Neural cell (in vitro differentiated cells): ENCODE results near the gene RAD51B. TPM values are rescaled to one million over a fixed set of nuclear protein-coding genes. Genes with fewer than 3 reads are reported as not detected.

Experiments
- H2AFZ ChIP-seq: fragments of 200-600, 300-800 bp; sonication (generic), shearing (Covaris generic); 2 replicates; pipeline ENCODE4 v1.6.0; 2014; ENCODE audit warnings: low read depth, mild to moderate bottlenecking, antibody characterized with exemption, low read length, moderate library complexity
- H3F3A ChIP-seq: fragments of 200-600 bp; shearing (Covaris generic); 2 replicates; pipeline ENCODE4 v1.6.1; 2016; ENCODE audit warnings: mild to moderate bottlenecking, moderate library complexity, mixed read lengths, antibody characterized with exemption, low read length; ENCODE audit not compliant: insufficient read depth, poor library complexity, severe bottlenecking
- H3K27ac ChIP-seq: fragments of 200-600, 300-800 bp; sonication (generic), shearing (Covaris generic); 2 replicates; pipeline ENCODE4 v1.5.1; 2014; ENCODE audit warnings: mild to moderate bottlenecking, low read length, moderate library complexity
- H3K27me3 ChIP-seq: fragments of 300-800, 200-600 bp; sonication (generic), shearing (Covaris generic); 2 replicates; pipeline ENCODE4 v1.6.0; 2014; ENCODE audit warnings: mild to moderate bottlenecking, low read depth, low read length, moderate library complexity; ENCODE audit not compliant: insufficient read depth
- H3K36me3 ChIP-seq: fragments of 300-800, 200-600 bp; sonication (generic), shearing (Covaris generic); 2 replicates; pipeline ENCODE4 v1.5.1; 2014; ENCODE audit warnings: mild to moderate bottlenecking, antibody characterized with exemption, low read length, moderate library complexity; ENCODE audit not compliant: insufficient read depth
- H3K4me2 ChIP-seq: fragments of 300-800, 200-600 bp; sonication (generic), shearing (Covaris generic); 2 replicates; pipeline ENCODE4 v1.6.0; 2014; ENCODE audit warnings: mild to moderate bottlenecking, low read length
- H3K4me3 ChIP-seq: fragments of 300-800, 200-600 bp; sonication (generic), shearing (Covaris generic); 2 replicates; pipeline ENCODE4 v1.5.1; 2014; ENCODE audit warnings: mild to moderate bottlenecking, low read length, moderate library complexity
- H3K79me2 ChIP-seq: fragments of 200-600 bp; shearing (Covaris generic); replicated peaks from 2 replicates; pipeline ENCODE4 v1.6.0; 2014; ENCODE audit warnings: mild to moderate bottlenecking, low read length, moderate library complexity; ENCODE audit not compliant: insufficient read depth
- H3K9ac ChIP-seq: fragments of 300-800, 200-600 bp; sonication (generic), shearing (Covaris generic); 2 replicates; pipeline ENCODE4 v1.6.1; 2016; ENCODE audit warnings: mild to moderate bottlenecking, low read length, mixed read lengths
- H3K9me2 ChIP-seq: fragments of 200-600 bp; shearing (Covaris generic); 2 replicates; pipeline ENCODE4 v1.6.1; 2016; ENCODE audit warnings: mild to moderate bottlenecking, low read length, mixed read lengths; ENCODE audit not compliant: insufficient read depth
- H3K9me3 ChIP-seq: fragments of 200-600, 300-800 bp; sonication (generic), shearing (Covaris generic); 2 replicates; pipeline ENCODE4 v1.6.1; 2016; ENCODE audit warnings: mild to moderate bottlenecking, mixed run types, low read length, moderate library complexity, mixed read lengths
- H4K20me1 ChIP-seq: fragments of 200-600 bp; shearing (Covaris generic); 2 replicates; pipeline ENCODE4 v1.6.1; 2016; ENCODE audit warnings: mild to moderate bottlenecking, mixed run types; ENCODE audit not compliant: insufficient read depth
- CTCF ChIP-seq: fragments of 450-650 bp; IDR thresholded peaks from 2 replicates; pipeline ENCODE4 v1.5.1; 2014; ENCODE audit warnings: antibody characterized with exemption, mild to moderate bottlenecking, moderate library complexity; ENCODE audit not compliant: poor library complexity, severe bottlenecking
- EZH2 ChIP-seq: fragments of 200-600, 300-800 bp; shearing (Covaris generic), sonication (generic); IDR thresholded peaks from 2 replicates; pipeline ENCODE4 v1.6.1; 2014; ENCODE audit warnings: antibody characterized with exemption, low read length, borderline replicate concordance, mild to moderate bottlenecking; ENCODE audit not compliant: insufficient read depth, poor library complexity, severe bottlenecking
- MXI1 ChIP-seq: fragments of 450-650 bp; conservative IDR thresholded peaks from 2 replicates; pipeline ENCODE4 v1.6.1; 2014; ENCODE audit warnings: antibody characterized with exemption, mild to moderate bottlenecking; ENCODE audit not compliant: poor library complexity, severe bottlenecking
- REST ChIP-seq: IDR thresholded peaks from 2 replicates; pipeline ENCODE4 v1.6.1; 2012; ENCODE audit warnings: borderline replicate concordance
- SMC3 ChIP-seq: fragments of 450-650 bp; conservative IDR thresholded peaks from 2 replicates; pipeline ENCODE4 v1.6.1; 2014; ENCODE audit warnings: antibody characterized with exemption, mild to moderate bottlenecking, moderate library complexity; ENCODE audit not compliant: poor library complexity
- TAF1 ChIP-seq: IDR thresholded peaks from 2 replicates; pipeline ENCODE4 v1.6.1; 2012; ENCODE audit warnings: low read depth
- polyA plus RNA-seq: library from polyadenylated mRNA; depleted of rRNA; stranded (reverse); fragments of >200 nt; gene quantifications from 2 replicates; pipeline ENCODE4 v1.2.3, GENCODE V29; 2014

RAD51B gene
- polyA plus RNA-seq, 1 donor from 2014 or later = 3.1 TPM

DNA sequence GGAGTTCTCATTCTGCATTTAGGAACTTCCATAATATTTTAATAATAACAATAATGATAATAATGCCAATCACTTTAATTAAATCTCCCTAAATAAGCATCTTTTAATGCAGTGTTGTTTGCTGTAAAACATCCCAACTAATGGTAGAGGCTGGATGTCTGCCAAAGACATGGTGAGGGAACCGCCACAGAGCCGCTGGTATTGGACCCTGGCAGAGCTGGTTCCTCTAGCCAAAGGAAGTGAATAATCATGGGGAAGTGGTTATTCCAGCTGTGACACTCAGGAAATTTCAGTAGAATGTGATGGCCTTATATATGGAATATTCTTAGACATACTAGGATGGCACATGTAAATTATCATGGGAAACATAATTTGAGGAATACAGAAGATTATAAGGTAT lies 490.0 kb downstream of the RAD51B start:
- H2AFZ ChIP-seq = no peak overlapping the region
- no peaks in the 10 kb centered on the region for H3K79me2 ChIP-seq
- no peaks in the 10 kb centered on the region for H3K9me3 ChIP-seq
- TF ChIP-seq EZH2 = no peak
- no peak for TF ChIP-seq TAF1
- no peak for TF ChIP-seq CTCF
- no peak for TF ChIP-seq SMC3
- H4K20me1 ChIP-seq = no peaks in the 10 kb centered on the region
- H3K9ac ChIP-seq = no peak overlapping the region
- H3K27ac ChIP-seq = no peak overlapping the region
- no peaks in the 10 kb centered on the region for H3F3A ChIP-seq
- H3K36me3 ChIP-seq = no peaks in the 10 kb centered on the region
- H3K4me2 ChIP-seq = no peak overlapping the region
- H3K27me3 ChIP-seq = no peaks in the 10 kb centered on the region
- no peaks in the 10 kb centered on the region for H3K9me2 ChIP-seq
- no peak overlapping the region for H3K4me3 ChIP-seq

DNA sequence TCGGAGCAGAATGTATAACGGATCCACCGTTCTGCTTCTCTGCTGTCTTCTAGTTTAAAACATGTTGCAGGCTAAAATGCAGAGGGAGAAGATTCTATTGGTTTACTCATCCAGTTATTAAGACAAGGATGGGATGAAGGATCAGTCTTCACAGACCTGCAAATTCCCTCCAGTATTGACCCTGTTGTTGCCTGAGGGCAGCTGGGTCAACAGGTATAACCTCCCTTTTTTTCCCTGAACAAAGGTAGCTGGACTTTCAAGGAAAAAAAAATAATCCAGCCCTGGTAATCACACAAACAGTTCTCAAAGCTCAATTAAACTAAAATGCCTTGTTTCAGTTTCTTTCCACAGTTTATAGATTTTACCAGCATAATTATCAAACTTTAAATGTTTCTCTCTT lies 492.7 kb downstream of the RAD51B start:
- no peak overlapping the region for H2AFZ ChIP-seq
- no peaks in the 10 kb centered on the region for H3K27me3 ChIP-seq
- H4K20me1 ChIP-seq = no peaks in the 10 kb centered on the region
- no peaks in the 10 kb centered on the region for H3F3A ChIP-seq
- no peaks in the 10 kb centered on the region for H3K9me2 ChIP-seq
- no peak overlapping the region for H3K9ac ChIP-seq
- H3K36me3 ChIP-seq = no peaks in the 10 kb centered on the region
- H3K4me3 ChIP-seq = no peak overlapping the region
- H3K4me2 ChIP-seq = no peak overlapping the region
- H3K27ac ChIP-seq = no peak overlapping the region
- H3K79me2 ChIP-seq = no peaks in the 10 kb centered on the region
- no peaks in the 10 kb centered on the region for H3K9me3 ChIP-seq
- no peak for TF ChIP-seq REST
- TF ChIP-seq MXI1 = no peak
- no peak for TF ChIP-seq CTCF
- no peak for TF ChIP-seq EZH2
